Endothelial cell (in vitro differentiated cells): ENCODE measurements around the gene GNAS. TPM values are rescaled to one million over a fixed set of nuclear protein-coding genes. Genes with fewer than 3 reads are reported as not detected.

Experiments used
- DNase-seq: peaks from one replicate; pipeline ENCODE4 v3.0.0; 2021; ENCODE audit warnings: low spot score
- H3K27ac Mint-ChIP-seq: one replicate; pipeline ENCODE4 v1.8.0; 2021; ENCODE audit warnings: mixed read lengths, inconsistent platforms; ENCODE audit not compliant: unreplicated experiment
- H3K27me3 Mint-ChIP-seq: one replicate; pipeline ENCODE4 v1.8.0; 2021; ENCODE audit warnings: mild to moderate bottlenecking, moderate library complexity, mixed read lengths, inconsistent platforms; ENCODE audit not compliant: unreplicated experiment
- H3K36me3 Mint-ChIP-seq: one replicate; pipeline ENCODE4 v1.8.0; 2021; ENCODE audit warnings: mild to moderate bottlenecking, low read depth, mixed read lengths, inconsistent platforms; ENCODE audit not compliant: unreplicated experiment
- H3K4me1 Mint-ChIP-seq: one replicate; pipeline ENCODE4 v1.8.0; 2021; ENCODE audit warnings: mild to moderate bottlenecking, mixed read lengths, inconsistent platforms; ENCODE audit not compliant: unreplicated experiment
- H3K4me3 Mint-ChIP-seq: one replicate; pipeline ENCODE4 v1.8.0; 2021; ENCODE audit warnings: mild to moderate bottlenecking, mixed read lengths, inconsistent platforms; ENCODE audit not compliant: unreplicated experiment
- H3K9me3 Mint-ChIP-seq: one replicate; pipeline ENCODE4 v1.8.0; 2021; ENCODE audit warnings: mixed read lengths, inconsistent platforms; ENCODE audit not compliant: unreplicated experiment
- CTCF ChIP-seq: fragments of 200-600 bp; sonication (generic); IDR thresholded peaks from one replicate; pipeline ENCODE4 v1.5.0; 2021; ENCODE audit warnings: antibody characterized with exemption; ENCODE audit not compliant: unreplicated experiment
- total RNA-seq: library from RNA; stranded (reverse); fragmentation: NEBNext Ultra II Directional; extraction: Animal tissue kit (Norgen Biotek cat#: 25700); gene quantifications from one replicate; pipeline ENCODE4 v1.2.1, GENCODE V29; 2021; ENCODE audit not compliant: unreplicated experiment

Gene GNAS
- total RNA-seq, 1 donor from 2014 or later = 1,989 TPM

- no peak for DNase-seq
- H3K27ac Mint-ChIP-seq = no peak overlapping the region
- peaks cover 7% of the 10 kb centered on the region for H3K4me1 Mint-ChIP-seq
- peak overlapping the region; percentile 62 for H3K4me3 Mint-ChIP-seq
- no peaks in the 10 kb centered on the region for H3K36me3 Mint-ChIP-seq
- TF ChIP-seq CTCF = no peak
- H3K9me3 Mint-ChIP-seq = no peaks in the 10 kb centered on the region
- peaks cover 6% of the 10 kb centered on the region for H3K27me3 Mint-ChIP-seq
These were observed 3.2 kb downstream of the GNAS start for GRCh38 chr20:58855506-58856389.

- Mint-ChIP-seq H3K4me1 (no peaks in the 10 kb centered on the region), H3K27ac (no peak overlapping the region), H3K4me3 (no peak overlapping the region), H3K36me3 (no peaks in the 10 kb centered on the region), H3K27me3 (no peaks in the 10 kb centered on the region), H3K9me3 (no peaks in the 10 kb centered on the region)
- no peak for DNase-seq
- TF ChIP-seq CTCF = no peak
These were observed 10.7 kb downstream of the GNAS start for GRCh38 chr20:58863044-58863790.

- Mint-ChIP-seq H3K4me3 (no peak overlapping the region), H3K27me3 (no peaks in the 10 kb centered on the region)
These were observed 11.8 kb downstream of the GNAS start for GRCh38 chr20:58864346-58864745.

GRCh38 chr20:58865843-58866242 is 13.3 kb downstream of the GNAS start:
- no peak overlapping the region for H3K27ac Mint-ChIP-seq
- no peaks in the 10 kb centered on the region for H3K36me3 Mint-ChIP-seq
- no peak for DNase-seq
- H3K27me3 Mint-ChIP-seq = no peaks in the 10 kb centered on the region
- no peak for TF ChIP-seq CTCF
- H3K4me1 Mint-ChIP-seq = peaks cover 7% of the 10 kb centered on the region
- H3K4me3 Mint-ChIP-seq = no peak overlapping the region
- H3K9me3 Mint-ChIP-seq = no peaks in the 10 kb centered on the region

More at GRCh38 chr20:58864346-58864745, 11.8 kb downstream of the GNAS start:
- no peak for TF ChIP-seq CTCF
- no peaks in the 10 kb centered on the region for H3K36me3 Mint-ChIP-seq
- H3K9me3 Mint-ChIP-seq = no peaks in the 10 kb centered on the region
- H3K27ac Mint-ChIP-seq = no peak overlapping the region
- no peak for DNase-seq
- H3K4me1 Mint-ChIP-seq = no peaks in the 10 kb centered on the region

GRCh38 chr20:58867211-58867610 is 14.7 kb downstream of the GNAS start:
- no peaks in the 10 kb centered on the region for H3K27me3 Mint-ChIP-seq
- H3K4me3 Mint-ChIP-seq = no peak overlapping the region
- no peaks in the 10 kb centered on the region for H3K36me3 Mint-ChIP-seq
- no peak for TF ChIP-seq CTCF
- no peak for DNase-seq
- H3K27ac Mint-ChIP-seq = no peak overlapping the region
- H3K4me1 Mint-ChIP-seq = peaks cover 10% of the 10 kb centered on the region
- H3K9me3 Mint-ChIP-seq = no peaks in the 10 kb centered on the region
